ENCODE results near the gene MRAP. TPM values are rescaled to one million over a fixed set of nuclear protein-coding genes. Genes with fewer than 3 reads are reported as not detected.

Gene MRAP
- total and polyA plus RNA-seq, 9 of the 15 experiments (the other 6 are each of a cell fraction or from before 2014, with no cell fraction given) = 0.63 to 2.3 TPM; not detected in 7

DNA sequence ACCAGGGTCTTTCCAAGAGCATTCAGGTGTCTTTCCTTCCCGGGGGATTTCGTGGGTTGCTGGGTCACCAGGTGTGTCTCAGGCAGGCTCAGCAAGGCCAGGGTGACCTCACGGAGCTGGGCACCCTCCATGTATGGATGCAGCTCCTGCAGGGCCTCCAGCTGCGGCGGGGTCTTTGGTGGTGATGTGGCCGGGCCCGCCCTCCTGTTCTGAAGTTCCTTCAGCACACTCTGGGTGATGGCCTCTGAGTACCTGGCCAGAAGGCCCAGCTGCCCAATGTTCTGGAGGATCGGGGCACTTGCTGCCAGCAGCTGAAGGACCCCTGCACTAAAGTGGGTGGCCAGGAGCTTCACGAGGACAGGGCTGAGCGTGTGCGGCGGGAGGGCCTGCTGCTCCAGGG lies 48.7 kb downstream of the MRAP start:
- TF ChIP-seq STAT5B (CRISPR knock-in tag; IDR thresholded peaks at IDR 0.05) (no peak), ARHGAP35 (IDR thresholded peaks at IDR 0.05; ENCODE audit: partially characterized antibody) (no peak), DIDO1 (tag; IDR thresholded peaks at IDR 0.05; ENCODE audit: low read depth) (no peak), STAT5A (IDR thresholded peaks at IDR 0.05; ENCODE audit: borderline replicate concordance, low read length) (no peak), SREBF2 (CRISPR knock-in tag; IDR thresholded peaks at IDR 0.05) (no peak)
- TF ChIP-seq, protein P1, sequence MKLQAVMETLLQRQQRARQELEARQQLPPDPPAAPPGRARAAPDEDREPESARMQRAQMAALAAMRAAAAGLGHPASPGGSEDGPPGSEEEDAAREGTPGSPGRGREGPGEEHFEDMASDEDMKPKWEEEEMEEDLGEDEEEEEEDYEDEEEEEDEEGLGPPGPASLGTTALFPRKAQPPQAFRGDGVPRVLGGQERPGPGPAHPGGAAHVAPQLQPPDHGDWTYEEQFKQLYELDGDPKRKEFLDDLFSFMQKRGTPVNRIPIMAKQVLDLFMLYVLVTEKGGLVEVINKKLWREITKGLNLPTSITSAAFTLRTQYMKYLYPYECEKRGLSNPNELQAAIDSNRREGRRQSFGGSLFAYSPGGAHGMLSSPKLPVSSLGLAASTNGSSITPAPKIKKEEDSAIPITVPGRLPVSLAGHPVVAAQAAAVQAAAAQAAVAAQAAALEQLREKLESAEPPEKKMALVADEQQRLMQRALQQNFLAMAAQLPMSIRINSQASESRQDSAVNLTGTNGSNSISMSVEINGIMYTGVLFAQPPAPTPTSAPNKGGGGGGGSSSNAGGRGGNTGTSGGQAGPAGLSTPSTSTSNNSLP (IDR thresholded peaks at IDR 0.05; ENCODE audit: borderline replicate concordance, low read depth, low read length) = no peak
- TF ChIP-seq, protein P2, sequence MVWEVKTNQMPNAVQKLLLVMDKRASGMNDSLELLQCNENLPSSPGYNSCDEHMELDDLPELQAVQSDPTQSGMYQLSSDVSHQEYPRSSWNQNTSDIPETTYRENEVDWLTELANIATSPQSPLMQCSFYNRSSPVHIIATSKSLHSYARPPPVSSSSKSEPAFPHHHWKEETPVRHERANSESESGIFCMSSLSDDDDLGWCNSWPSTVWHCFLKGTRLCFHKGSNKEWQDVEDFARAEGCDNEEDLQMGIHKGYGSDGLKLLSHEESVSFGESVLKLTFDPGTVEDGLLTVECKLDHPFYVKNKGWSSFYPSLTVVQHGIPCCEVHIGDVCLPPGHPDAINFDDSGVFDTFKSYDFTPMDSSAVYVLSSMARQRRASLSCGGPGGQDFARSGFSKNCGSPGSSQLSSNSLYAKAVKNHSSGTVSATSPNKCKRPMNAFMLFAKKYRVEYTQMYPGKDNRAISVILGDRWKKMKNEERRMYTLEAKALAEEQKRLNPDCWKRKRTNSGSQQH (CRISPR knock-in tag; IDR thresholded peaks at IDR 0.05) = no peak
- TF ChIP-seq, protein P3, sequence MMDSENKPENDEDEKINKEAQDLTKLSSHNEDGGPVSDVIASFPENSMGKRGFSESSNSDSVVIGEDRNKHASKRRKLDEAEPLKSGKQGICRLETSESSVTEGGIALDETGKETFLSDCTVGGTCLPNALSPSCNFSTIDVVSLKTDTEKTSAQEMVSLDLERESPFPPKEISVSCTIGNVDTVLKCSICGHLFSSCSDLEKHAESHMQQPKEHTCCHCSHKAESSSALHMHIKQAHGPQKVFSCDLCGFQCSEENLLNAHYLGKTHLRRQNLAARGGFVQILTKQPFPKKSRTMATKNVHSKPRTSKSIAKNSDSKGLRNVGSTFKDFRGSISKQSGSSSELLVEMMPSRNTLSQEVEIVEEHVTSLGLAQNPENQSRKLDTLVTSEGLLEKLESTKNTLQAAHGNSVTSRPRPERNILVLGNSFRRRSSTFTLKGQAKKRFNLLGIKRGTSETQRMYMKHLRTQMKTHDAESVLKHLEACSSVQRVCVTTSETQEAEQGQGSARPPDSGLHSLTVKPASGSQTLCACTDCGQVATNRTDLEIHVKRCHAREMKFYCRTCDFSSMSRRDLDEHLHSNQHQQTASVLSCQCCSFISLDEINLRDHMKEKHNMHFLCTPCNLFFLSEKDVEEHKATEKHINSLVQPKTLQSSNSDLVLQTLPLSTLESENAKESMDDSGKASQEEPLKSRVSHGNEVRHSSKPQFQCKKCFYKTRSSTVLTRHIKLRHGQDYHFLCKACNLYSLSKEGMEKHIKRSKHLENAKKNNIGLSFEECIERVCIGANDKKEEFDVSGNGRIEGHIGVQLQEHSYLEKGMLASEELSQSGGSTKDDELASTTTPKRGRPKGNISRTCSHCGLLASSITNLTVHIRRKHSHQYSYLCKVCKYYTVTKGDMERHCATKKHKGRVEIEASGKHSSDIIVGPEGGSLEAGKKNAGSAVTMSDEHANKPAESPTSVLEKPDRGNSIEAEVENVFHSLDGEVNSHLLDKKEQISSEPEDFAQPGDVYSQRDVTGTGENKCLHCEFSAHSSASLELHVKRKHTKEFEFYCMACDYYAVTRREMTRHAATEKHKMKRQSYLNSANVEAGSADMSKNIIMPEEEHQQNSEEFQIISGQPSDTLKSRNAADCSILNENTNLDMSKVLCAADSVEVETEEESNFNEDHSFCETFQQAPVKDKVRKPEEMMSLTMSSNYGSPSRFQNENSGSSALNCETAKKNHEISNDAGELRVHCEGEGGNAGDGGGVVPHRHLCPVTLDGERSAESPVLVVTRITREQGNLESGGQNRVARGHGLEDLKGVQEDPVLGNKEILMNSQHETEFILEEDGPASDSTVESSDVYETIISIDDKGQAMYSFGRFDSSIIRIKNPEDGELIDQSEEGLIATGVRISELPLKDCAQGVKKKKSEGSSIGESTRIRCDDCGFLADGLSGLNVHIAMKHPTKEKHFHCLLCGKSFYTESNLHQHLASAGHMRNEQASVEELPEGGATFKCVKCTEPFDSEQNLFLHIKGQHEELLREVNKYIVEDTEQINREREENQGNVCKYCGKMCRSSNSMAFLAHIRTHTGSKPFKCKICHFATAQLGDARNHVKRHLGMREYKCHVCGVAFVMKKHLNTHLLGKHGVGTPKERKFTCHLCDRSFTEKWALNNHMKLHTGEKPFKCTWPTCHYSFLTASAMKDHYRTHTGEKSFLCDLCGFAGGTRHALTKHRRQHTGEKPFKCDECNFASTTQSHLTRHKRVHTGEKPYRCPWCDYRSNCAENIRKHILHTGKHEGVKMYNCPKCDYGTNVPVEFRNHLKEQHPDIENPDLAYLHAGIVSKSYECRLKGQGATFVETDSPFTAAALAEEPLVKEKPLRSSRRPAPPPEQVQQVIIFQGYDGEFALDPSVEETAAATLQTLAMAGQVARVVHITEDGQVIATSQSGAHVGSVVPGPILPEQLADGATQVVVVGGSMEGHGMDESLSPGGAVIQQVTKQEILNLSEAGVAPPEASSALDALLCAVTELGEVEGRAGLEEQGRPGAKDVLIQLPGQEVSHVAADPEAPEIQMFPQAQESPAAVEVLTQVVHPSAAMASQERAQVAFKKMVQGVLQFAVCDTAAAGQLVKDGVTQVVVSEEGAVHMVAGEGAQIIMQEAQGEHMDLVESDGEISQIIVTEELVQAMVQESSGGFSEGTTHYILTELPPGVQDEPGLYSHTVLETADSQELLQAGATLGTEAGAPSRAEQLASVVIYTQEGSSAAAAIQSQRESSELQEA (IDR thresholded peaks at IDR 0.05; ENCODE audit: low read depth) = no peak
- TF ChIP-seq, protein P4, sequence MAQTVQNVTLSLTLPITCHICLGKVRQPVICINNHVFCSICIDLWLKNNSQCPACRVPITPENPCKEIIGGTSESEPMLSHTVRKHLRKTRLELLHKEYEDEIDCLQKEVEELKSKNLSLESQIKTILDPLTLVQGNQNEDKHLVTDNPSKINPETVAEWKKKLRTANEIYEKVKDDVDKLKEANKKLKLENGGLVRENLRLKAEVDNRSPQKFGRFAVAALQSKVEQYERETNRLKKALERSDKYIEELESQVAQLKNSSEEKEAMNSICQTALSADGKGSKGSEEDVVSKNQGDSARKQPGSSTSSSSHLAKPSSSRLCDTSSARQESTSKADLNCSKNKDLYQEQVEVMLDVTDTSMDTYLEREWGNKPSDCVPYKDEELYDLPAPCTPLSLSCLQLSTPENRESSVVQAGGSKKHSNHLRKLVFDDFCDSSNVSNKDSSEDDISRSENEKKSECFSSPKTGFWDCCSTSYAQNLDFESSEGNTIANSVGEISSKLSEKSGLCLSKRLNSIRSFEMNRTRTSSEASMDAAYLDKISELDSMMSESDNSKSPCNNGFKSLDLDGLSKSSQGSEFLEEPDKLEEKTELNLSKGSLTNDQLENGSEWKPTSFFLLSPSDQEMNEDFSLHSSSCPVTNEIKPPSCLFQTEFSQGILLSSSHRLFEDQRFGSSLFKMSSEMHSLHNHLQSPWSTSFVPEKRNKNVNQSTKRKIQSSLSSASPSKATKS (CRISPR knock-in tag; IDR thresholded peaks at IDR 0.05) = no peak
- ChIA-PET POLR2A (no interaction called here), CTCF (ENCODE audit: low intra/inter-chr PET ratio) (no interaction called here)
- Histone ChIP-seq H4K20me1 (replicated peaks; ENCODE audit: control insufficient read depth, insufficient read depth, low read length) (no peaks in the 10 kb centered on the region), H3K9me3 (replicated peaks; ENCODE audit: control insufficient read depth, insufficient read depth, low read depth, low read length) (no peaks in the 10 kb centered on the region; the same call in 1 of the 2 replicates), H3K9ac (ENCODE audit: insufficient read depth in 1 of 2, low read depth in 2 of 2, low read length in 2 of 2) (no peak overlapping the region), H3K4me3 (no peak overlapping the region), H3K36me3 (ENCODE audit: control insufficient read depth, insufficient read depth, low read length) (peaks cover 100% of the 10 kb centered on the region), H3K4me1 (replicated peaks in 1 of 2; ENCODE audit: control insufficient read depth in 2 of 2, insufficient read depth in 2 of 2, low read length in 2 of 2) (no peaks in the 10 kb centered on the region), H3K79me2 (ENCODE audit: control insufficient read depth, insufficient read depth, low read length) (no peaks in the 10 kb centered on the region; the same call in 2 of the 3 replicates), H3K27ac (ENCODE audit: extremely low read depth, low read depth, low read length) (no peak overlapping the region), H2AFZ (ENCODE audit: low read depth, low read length) (no peak overlapping the region), H3K27me3 (ENCODE audit: control insufficient read depth in 2 of 2, insufficient read depth in 2 of 2, low read length in 2 of 2) (no peaks in the 10 kb centered on the region), H3K4me2 (ENCODE audit: insufficient read depth, low read length) (no peak overlapping the region), H3K9me1 (ENCODE audit: control insufficient read depth, insufficient read depth, low read length) (no peaks in the 10 kb centered on the region)
- 95% methylated on average over 12 of the region's 12 CpGs for WGBS (ENCODE audit: insufficient coverage, low coverage, missing lambda C conversion rate)
- no peak for ATAC-seq
- no peak for DNase-seq (ENCODE audit: extremely low read depth in 1 of 4, low spot score in 3 of 4)
- no peak for FAIRE-seq
- BruUV-seq (replicated peaks) = no TSS peak
- intact Hi-C loops (cut with micrococcal nuclease) (no loop called here), in situ Hi-C loops (cut with MboI) (no loop called here)

Measured in K562 (cell line).